Measurements from ENCODE around the gene MVB12B.

The MVB12B gene

DNA sequence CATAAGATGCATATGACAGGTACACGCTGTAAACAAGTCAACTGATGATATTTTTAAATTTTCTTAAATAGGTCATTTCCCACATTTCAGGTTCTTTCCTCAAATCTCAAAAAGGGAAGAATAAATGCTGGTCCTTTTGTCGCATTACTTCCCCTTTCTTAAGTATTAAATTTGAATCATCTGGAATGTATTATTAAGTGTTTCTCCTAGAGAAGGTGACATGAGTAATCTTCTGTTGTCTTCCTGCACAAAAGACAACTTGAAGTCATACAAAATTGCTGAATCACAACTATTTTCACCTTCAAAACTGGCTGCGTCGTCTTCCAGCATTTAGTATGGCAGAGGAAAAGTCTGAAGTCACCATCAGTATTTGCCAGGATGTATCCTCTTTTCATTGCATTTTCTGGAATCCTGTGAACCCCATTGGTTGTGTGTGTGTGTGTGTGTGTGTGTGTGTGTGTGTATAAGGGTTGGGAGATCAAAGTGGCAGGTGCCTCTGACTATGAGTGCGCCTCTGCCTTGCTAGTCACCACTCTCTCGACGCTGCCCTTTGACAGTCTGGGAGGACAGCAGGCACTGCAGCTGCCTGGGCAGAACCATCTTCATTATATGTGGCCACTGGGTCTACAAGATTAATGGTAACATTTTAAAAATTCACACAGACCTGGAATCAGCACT, 86.9 kb downstream of the MVB12B start:
- no peak for DNase-seq
- no peak for TF ChIP-seq GATA1 (IDR thresholded peaks at IDR 0.05; ENCODE audit: low read depth, low read length)
- TF ChIP-seq POLR2A (IDR thresholded peaks at IDR 0.05; ENCODE audit: low read length): no peak

DNA sequence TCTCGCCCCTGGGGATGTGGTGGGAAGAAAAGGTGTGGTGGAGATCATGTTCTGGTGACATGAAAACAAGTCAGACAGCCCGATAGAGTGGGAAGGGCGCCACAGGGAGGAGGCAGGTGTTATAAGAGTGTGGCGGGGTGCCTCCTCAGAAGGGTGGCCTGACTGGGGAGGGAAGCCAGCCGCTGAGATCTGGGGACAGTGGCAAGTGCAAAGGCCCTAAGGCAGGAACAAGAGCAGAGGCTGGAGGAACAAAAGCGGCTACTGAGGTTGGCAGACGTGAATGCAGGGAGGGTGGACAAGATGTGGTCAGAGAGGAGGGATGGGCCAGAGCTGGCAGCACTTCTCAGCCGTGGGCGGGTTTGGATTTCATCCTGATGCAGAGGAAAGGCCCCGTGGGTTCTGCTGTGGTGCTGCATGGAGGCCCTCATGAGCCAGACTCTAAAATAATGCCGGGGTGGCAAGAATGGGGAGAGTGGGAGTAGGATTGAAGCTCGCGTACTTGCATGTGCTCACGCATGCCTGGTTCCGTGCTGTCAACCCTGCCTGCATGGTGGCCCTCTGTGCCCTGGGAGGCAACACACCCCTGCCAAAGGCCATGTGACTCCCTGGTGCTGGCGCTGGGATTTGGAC, 89.2 kb downstream of the MVB12B start:
- TF ChIP-seq POLR2A (IDR thresholded peaks at IDR 0.05; ENCODE audit: low read length): no peak
- no peak for TF ChIP-seq GATA1 (IDR thresholded peaks at IDR 0.05; ENCODE audit: low read depth, low read length)
- DNase-seq: no peak

GRCh38 chr9:126417043-126417442, 90.4 kb downstream of the MVB12B start:
- TF ChIP-seq GATA1 (IDR thresholded peaks at IDR 0.05; ENCODE audit: low read depth, low read length) (no peak), POLR2A (IDR thresholded peaks at IDR 0.05; ENCODE audit: low read length) (no peak)

GRCh38 chr9:126417684-126418083, 91.1 kb downstream of the MVB12B start:
- no peak for TF ChIP-seq POLR2A (IDR thresholded peaks at IDR 0.05; ENCODE audit: low read length)
- TF ChIP-seq GATA1 (IDR thresholded peaks at IDR 0.05; ENCODE audit: low read depth, low read length): no peak
- DNase-seq: no peak

More at GRCh38 chr9:126417043-126417442, 90.4 kb downstream of the MVB12B start:
- peak in 1 of 2 experiments; percentile 34 for DNase-seq

DNA sequence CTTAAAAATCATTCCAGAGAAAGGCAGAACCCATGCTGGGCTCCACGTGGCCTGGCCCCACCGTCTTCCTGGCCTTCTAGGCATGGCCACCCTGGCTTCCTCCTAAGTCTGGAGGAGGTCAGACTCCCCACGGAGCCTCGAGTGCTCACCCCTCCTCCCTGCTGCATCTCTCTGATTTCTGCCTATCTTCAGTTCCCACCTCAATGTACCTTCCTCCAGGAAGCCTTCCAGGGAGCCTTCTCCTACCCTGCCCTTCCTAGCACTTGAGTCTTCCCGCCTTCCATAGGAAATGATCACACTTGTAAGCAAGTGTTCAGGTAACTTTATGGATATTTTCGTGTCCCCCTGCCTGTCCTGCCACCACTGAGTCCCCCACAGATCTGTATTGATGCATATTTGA, 92.0 kb downstream of the MVB12B start:
- no peak for DNase-seq
- TF ChIP-seq GATA1 (IDR thresholded peaks at IDR 0.05; ENCODE audit: low read depth, low read length) (no peak), POLR2A (IDR thresholded peaks at IDR 0.05; ENCODE audit: low read length) (no peak)

DNA sequence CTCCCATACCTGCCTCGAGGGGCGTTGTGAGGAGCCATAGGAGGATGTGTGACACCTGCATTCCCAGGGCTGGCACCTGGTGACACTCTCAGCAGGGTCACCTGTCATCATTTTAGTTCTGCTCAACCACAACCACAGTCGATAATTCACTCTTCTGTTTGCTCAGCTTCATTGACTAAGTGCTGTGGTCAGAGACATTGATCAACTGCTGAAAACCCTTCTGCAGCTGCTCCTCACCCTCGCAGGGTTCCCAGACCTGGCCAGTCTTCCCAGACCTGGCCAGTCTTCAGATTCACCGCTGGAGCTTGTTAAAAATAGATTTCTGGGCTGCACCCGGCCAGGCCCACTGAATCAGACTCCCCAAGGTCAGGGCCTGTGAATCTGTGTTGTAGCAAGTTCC, 92.8 kb downstream of the MVB12B start:
- DNase-seq: no peak
- no peak for TF ChIP-seq GATA1 (IDR thresholded peaks at IDR 0.05; ENCODE audit: low read depth, low read length)
- TF ChIP-seq POLR2A (IDR thresholded peaks at IDR 0.05; ENCODE audit: low read length): no peak

DNA sequence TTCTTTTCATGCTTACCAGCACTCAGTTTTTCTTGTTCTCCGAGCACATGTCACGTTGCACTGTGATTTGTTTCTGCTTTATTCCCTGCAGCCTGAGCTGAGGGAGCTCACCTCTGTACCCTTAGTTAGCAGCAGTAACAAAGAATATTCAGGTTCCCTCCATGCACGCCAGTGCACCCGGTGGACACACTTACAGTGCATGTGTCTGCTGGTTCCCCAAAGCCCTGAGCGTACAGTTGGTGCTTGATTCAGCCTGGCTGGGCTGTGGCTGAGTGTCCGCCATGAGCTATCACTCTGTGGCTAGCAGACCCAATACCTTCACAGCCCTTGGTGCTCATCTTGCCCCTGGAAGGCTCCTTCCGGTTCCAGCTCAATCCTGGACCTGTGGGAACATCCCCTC, 93.5 kb downstream of the MVB12B start:
- DNase-seq: no peak
- TF ChIP-seq POLR2A (IDR thresholded peaks at IDR 0.05; ENCODE audit: low read length) (no peak), GATA1 (IDR thresholded peaks at IDR 0.05; ENCODE audit: low read depth, low read length) (no peak)

- no peak for DNase-seq
These were observed 94.3 kb downstream of the MVB12B start for GRCh38 chr9:126420643-126421564.

DNA sequence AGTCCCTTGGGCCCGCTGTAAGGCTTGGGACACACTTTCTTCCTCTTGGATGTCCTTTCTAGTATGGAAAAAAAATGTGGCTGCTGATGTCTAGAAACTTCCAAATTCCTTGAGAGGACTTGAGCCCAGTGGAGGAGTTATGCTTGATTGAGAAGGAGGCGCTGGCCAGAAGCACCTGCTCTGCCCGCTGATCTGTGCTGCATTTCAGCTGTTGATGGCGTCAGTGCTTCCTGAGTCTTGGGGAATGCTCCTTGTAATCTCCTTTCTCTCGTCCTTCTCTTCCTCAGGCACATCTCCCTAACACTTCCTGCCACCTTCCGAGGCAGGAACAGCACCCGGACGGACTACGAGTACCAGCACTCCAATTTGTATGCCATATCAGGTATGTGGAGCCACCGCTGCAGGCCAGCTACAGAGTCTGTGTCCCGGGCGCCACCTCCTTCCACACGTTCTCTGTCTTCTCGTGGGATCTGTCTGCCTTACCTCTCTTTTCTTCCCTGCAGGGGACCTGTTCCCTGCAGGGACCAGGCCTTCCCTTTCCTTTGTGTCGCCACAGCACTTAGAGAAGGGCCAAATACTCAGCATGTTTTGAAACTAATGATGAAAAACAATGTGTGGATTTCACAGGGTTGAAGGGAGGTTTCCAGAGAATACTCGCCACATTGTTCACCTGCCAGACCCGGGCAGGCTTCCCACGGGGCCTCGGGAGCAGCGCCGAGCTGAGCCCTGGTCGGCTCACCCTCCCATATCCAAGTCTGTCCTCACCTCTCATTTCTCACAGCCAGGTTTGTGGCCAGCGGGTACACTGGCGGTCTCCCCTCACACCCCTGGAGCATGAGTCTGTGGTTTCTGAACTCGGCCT, 95.2 kb downstream of the MVB12B start:
- DNase-seq: no peak
- TF ChIP-seq GATA1 (IDR thresholded peaks at IDR 0.05; ENCODE audit: low read depth, low read length) (no peak), POLR2A (IDR thresholded peaks at IDR 0.05; ENCODE audit: low read length) (no peak)

More at GRCh38 chr9:126420643-126421564, 94.3 kb downstream of the MVB12B start:
- TF ChIP-seq POLR2A (IDR thresholded peaks at IDR 0.05; ENCODE audit: low read length) (no peak), GATA1 (IDR thresholded peaks at IDR 0.05; ENCODE audit: low read depth, low read length) (no peak)

DNA sequence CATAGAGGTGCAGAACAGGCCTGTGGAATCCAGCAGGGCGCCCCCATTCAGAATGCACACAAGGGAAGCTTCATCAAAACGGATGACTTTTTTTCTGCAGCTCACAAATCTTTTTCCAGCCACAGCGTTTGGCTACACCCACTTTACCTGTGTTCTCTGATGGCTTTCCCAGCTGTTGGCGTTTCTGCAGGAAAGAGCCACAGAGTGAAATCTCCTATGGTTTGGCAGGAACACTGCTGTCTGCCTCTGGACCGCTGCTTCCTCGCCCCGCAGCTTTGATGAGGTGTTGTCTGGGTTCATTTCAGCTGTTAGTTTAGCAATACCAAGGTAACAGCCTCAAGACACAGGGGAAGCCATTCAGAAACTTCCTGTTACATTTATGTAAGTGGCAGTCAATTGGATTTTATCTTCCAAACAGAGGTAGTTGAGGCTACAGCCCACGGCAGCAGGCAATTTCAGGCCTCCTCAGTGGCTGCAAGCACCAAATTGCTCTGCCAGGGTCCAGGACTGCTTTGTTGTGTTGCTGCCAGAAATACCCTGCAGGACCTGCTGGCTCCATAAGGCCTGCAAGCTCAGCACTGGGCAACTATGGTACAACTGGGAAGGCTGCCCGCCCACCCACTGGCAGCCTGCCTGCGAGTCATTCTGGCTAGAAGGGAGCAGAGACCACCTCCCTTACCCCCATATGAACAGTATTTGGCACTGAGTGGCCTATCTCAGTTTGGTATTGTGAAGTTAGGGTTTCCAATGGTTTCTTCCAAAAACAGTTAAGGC, 96.7 kb downstream of the MVB12B start:
- no peak for TF ChIP-seq POLR2A (IDR thresholded peaks at IDR 0.05; ENCODE audit: low read length)
- no peak for TF ChIP-seq GATA1 (IDR thresholded peaks at IDR 0.05; ENCODE audit: low read depth, low read length)
- DNase-seq: no peak

DNA sequence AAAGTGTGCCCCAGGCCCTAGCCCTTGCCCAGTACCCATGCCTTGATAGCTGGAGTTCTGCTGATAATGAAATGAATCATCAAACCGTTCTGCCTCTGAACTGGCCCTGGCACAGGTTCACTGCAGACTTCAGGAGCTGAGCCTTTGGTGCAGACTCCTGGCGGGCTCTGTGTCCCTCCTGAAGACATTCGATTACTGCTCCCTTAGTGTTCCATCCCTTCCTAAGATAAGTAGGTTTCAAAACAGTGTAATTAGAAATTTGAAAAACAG, 97.2 kb downstream of the MVB12B start:
- no peak for DNase-seq
- TF ChIP-seq GATA1 (IDR thresholded peaks at IDR 0.05; ENCODE audit: low read depth, low read length): no peak
- no peak for TF ChIP-seq POLR2A (IDR thresholded peaks at IDR 0.05; ENCODE audit: low read length)

DNA sequence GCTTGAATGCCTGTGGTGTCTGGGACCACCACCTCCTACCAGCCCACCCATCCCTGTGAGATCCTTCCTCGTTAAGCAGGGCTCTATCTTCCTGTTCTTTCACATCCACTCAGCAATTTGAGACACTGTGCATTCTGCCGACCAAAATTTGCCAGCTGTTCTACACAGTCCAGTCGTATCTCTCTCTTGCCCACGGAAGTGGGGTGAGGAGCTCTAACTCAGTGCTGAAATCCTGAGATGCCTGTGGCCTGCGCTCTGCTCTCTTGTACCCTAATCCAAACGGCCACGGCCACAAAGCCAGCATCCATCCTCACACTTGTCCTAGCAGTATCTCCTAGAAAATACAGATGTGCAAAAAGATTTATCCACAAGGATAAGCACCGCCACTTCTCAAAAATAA, 97.9 kb downstream of the MVB12B start:
- no peak for DNase-seq
- TF ChIP-seq GATA1 (IDR thresholded peaks at IDR 0.05; ENCODE audit: low read depth, low read length): no peak
- TF ChIP-seq POLR2A (IDR thresholded peaks at IDR 0.05; ENCODE audit: low read length): no peak

All from erythroblast (primary cell).